ENCODE results near the gene WNT3. TPM values are rescaled to one million over a fixed set of nuclear protein-coding genes. Genes with fewer than 3 reads are reported as not detected.

The WNT3 gene
- total and polyA plus RNA-seq, 8 donors, result 1.7 to 3.0 (median 2.4) TPM

- Histone ChIP-seq H3K4me3 (no peak overlapping the region), H3K9me3 (no peaks in the 10 kb centered on the region), H3K27ac (no peak overlapping the region), H3K36me3 (no peaks in the 10 kb centered on the region), H3K27me3 (peaks cover 52 to 83% of the 10 kb centered on the region in 2 donors), H3K4me1 (peaks cover 19 to 28% of the 10 kb centered on the region in 2 donors)
- ATAC-seq, result peak; percentile 70
- DNase-seq, result peak in 1 of 4 donors; percentile 93
- intact Hi-C loops (cut with DNase I), result no loop called here
- peak; percentile 43 to 70 for TF ChIP-seq CTCF (IDR thresholded peaks at IDR 0.05)
Measured at GRCh38 chr17:46822388-46822921, 4.0 kb upstream of the WNT3 start.

- H3K27ac ChIP-seq, result no peak overlapping the region
- peaks cover 59 to 90% of the 10 kb centered on the region in 2 donors for H3K27me3 ChIP-seq
- no peaks in the 10 kb centered on the region for H3K9me3 ChIP-seq
- no peaks in the 10 kb centered on the region for H3K36me3 ChIP-seq
- DNase-seq (no peak), ATAC-seq (peak; percentile 14)
- no peak overlapping the region for H3K4me3 ChIP-seq
- intact Hi-C loops (cut with DNase I), result no loop called here
- peaks cover 19 to 28% of the 10 kb centered on the region in 2 donors for H3K4me1 ChIP-seq
- no peak for TF ChIP-seq CTCF (IDR thresholded peaks at IDR 0.05)
Measured at GRCh38 chr17:46821482-46822387, 3.2 kb upstream of the WNT3 start.

- no peaks in the 10 kb centered on the region for H3K36me3 ChIP-seq
- H3K9me3 ChIP-seq, result no peaks in the 10 kb centered on the region
- intact Hi-C loops (cut with DNase I), result no loop called here
- ATAC-seq (no peak), DNase-seq (no peak)
- no peak for TF ChIP-seq CTCF (IDR thresholded peaks at IDR 0.05)
- H3K4me3 ChIP-seq, result no peak overlapping the region
- H3K27me3 ChIP-seq, result peaks cover 62 to 99% of the 10 kb centered on the region in 2 donors
- H3K4me1 ChIP-seq, result peaks cover 19 to 28% of the 10 kb centered on the region in 2 donors
- H3K27ac ChIP-seq, result no peak overlapping the region
Measured at GRCh38 chr17:46820592-46821450, 2.3 kb upstream of the WNT3 start.

GRCh38 chr17:46819906-46820351 lies 1.4 kb upstream of the WNT3 start:
- ATAC-seq (no peak), DNase-seq (no peak)
- Histone ChIP-seq H3K36me3 (no peaks in the 10 kb centered on the region), H3K27me3 (peaks cover 62 to 100% of the 10 kb centered on the region in 2 donors), H3K4me3 (no peak overlapping the region), H3K4me1 (peaks cover 19 to 28% of the 10 kb centered on the region in 2 donors), H3K9me3 (no peaks in the 10 kb centered on the region), H3K27ac (no peak overlapping the region)
- intact Hi-C loops (cut with DNase I), result no loop called here
- no peak for TF ChIP-seq CTCF (IDR thresholded peaks at IDR 0.05)
